ENCODE results near the gene STX17.

STX17 gene

DNA sequence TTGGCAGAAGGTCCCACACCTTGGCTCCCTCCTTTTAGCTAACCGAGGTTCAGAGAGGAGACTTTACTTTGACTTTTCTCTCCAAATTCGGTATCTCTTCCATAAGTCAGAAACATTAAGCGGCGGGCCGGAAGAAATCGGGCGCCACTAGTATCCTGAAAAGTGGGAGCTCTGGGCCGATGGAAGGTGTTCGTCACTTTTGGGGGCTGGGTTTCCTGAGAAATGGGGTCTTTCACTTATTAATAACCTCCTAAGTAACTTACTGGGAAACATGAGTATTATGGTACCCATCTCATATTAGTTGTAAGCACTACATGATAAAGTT lies 716 bp downstream of the STX17 start:
- no peak for DNase-seq

GRCh38 chr9:99911600-99911999 lies 5.1 kb downstream of the STX17 start:
- no peak for DNase-seq

GRCh38 chr9:99916650-99917049 lies 10.2 kb downstream of the STX17 start:
- no peak for DNase-seq

GRCh38 chr9:99918134-99918533 lies 11.7 kb downstream of the STX17 start:
- DNase-seq, result no peak

- DNase-seq, result no peak
Observed at GRCh38 chr9:99919930-99920329, 13.5 kb downstream of the STX17 start.

- DNase-seq, result no peak
Observed at GRCh38 chr9:99921875-99922710, 15.6 kb downstream of the STX17 start.

DNA sequence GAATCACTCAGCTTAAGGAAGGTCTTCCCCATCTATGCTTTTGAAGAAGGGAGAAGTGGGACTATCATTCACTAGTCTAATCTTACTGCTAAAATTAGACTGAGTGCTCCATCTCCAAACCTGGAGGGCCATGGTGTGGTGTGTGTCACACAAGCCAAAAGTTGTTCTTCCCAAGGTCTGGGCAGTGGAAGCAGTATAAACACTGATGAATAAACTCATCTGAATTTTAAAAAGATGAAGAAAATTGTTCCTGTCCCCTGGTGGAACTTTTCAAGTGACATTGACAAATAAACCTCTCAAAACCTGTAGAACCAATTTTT lies 16.2 kb downstream of the STX17 start:
- DNase-seq, result no peak

- DNase-seq, result no peak
Observed at GRCh38 chr9:99925541-99925940, 19.1 kb downstream of the STX17 start.

DNA sequence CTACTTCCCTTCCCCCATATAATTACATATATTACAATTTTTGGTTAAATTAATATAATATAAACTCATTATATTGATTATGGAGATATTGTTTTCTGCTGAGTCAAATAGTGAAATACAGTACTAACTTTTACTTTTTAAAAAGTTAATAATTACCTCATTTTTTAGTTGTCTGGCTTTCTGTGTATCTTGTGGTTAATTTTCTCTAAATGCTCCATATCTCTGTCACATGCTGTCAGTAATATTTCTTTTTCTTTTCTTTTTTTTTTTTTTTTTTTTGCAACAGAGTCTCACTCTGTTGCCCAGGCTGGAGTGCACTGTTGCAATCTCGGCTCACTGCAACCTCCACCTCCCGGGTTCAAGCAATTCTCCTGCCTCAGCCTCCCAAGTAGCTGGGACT lies 23.2 kb downstream of the STX17 start:
- no peak for DNase-seq

DNA sequence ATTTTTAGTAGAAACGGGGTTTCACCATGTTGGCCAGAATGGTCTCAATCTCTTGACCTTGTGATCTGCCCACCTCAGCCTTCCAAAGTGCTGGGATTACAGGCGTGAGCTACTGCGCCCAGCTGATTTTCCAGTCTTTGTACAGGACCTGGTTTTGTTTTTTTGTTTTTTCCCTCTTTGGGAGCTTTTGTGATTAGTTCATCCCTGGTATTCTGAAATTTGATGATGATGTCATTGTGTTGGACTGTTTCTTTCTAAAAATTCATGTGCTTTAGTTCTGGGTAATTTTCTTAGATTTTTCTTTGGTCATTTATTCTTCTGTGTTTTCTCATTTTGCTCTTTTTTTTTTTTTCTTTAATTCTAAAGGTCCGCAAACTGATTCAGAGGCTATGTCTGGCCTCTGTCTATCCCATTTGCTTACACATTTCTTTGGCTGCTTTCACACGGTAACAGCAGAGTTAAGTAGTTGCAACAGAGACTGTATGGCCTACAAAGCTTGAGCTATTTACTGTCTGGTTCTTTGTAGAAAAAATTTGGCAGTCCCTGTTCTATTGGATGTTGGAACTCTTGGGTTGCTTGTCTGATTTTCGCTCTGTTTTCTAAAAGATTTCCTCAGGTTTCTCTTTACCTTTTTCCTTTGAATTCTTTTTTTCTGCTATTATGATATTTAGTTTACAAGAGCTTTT lies 24.8 kb downstream of the STX17 start:
- DNase-seq, result peak; percentile 18

- DNase-seq, result no peak
Observed at GRCh38 chr9:99936947-99937587, 30.6 kb downstream of the STX17 start.

- no peak for DNase-seq
Observed at GRCh38 chr9:99947395-99947794, 40.9 kb downstream of the STX17 start.

GRCh38 chr9:99948482-99948881 lies 42.0 kb downstream of the STX17 start:
- no peak for DNase-seq

- peak; percentile 13 for DNase-seq
Observed at GRCh38 chr9:99948896-99949295, 42.4 kb downstream of the STX17 start.

- no peak for DNase-seq
Observed at GRCh38 chr9:99953861-99954507, 47.5 kb downstream of the STX17 start.

GRCh38 chr9:99954819-99955218 lies 48.4 kb downstream of the STX17 start:
- DNase-seq, result no peak

DNA sequence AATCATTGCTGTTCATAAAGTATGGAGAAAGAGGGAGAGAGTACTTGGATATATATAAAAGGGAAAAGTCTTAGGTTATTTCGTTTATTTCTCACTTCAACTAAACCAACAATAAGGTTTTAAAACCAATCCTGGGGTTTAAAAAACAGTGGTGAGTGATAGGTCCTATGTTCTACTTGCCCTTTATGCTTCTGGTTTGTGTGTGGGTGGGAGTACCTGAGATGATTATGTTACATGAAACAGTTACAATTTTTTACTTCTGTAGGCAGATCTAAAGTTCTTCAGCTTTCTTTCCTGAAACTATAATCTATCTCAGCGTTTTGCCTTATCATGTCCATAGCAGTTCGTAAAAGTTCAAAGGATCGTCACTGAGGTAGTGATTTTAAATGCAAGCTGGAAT lies 49.2 kb downstream of the STX17 start:
- no peak for DNase-seq

GRCh38 chr9:99962680-99963261 lies 56.3 kb downstream of the STX17 start:
- DNase-seq, result no peak

DNA sequence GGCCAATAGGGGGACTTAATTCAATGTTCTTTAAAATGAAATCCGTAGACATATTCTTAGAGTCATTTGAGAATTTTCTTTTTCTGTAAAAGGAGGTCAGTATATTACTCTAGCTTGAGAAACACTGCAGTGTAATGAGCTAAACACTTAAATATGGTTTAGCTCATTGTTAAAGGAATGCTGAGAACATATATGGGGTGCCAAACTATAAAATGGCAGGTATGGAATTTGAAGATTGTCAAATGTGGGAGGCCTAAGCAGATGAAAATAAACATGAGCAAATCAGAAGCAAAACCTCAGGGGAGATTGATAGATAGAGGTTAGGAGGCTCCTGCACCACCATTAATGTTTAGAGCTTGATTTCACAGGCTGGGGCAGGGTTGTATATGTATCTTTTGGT lies 57.9 kb downstream of the STX17 start:
- peak; percentile 74 for DNase-seq

GRCh38 chr9:99966001-99966400 lies 59.5 kb downstream of the STX17 start:
- no peak for DNase-seq

GRCh38 chr9:99966716-99967115 lies 60.3 kb downstream of the STX17 start:
- peak; percentile 31 for DNase-seq

- no peak for DNase-seq
Observed at GRCh38 chr9:99967457-99967856, 61.0 kb downstream of the STX17 start.

GRCh38 chr9:99970481-99970880 lies 64.0 kb downstream of the STX17 start:
- no peak for DNase-seq

Data from fibroblast of skin of back (primary cell).